Right lobe of liver (tissue), 4 donors: ENCODE data around the gene MTHFR.

Experiments used
- POLR2A ChIP-seq: fragments of 450-650 bp; IDR thresholded peaks from one replicate; pipeline ENCODE4 v1.6.1; 2017; ENCODE audit warnings: antibody characterized with exemption, mild to moderate bottlenecking
- TF ChIP-seq, protein P1 (sequence below), 4 donors: fragments of 200-600 bp in 3 of 4; fragments of 450-650 bp in 1 of 4; IDR thresholded peaks; one replicate each; pipeline versions ENCODE4 v1.5.1 to v1.8.0; 2016 to 2022; ENCODE audit warnings: antibody characterized with exemption in 4 of 4, mild to moderate bottlenecking in 2 of 4
- donor health status: DM: no; HTN: no; CAD: no.
- donor health status: DM: no; HTN: no; CAD: no.
- donor health status: DM: no; HTN: yes; CAD: no.

DNA sequence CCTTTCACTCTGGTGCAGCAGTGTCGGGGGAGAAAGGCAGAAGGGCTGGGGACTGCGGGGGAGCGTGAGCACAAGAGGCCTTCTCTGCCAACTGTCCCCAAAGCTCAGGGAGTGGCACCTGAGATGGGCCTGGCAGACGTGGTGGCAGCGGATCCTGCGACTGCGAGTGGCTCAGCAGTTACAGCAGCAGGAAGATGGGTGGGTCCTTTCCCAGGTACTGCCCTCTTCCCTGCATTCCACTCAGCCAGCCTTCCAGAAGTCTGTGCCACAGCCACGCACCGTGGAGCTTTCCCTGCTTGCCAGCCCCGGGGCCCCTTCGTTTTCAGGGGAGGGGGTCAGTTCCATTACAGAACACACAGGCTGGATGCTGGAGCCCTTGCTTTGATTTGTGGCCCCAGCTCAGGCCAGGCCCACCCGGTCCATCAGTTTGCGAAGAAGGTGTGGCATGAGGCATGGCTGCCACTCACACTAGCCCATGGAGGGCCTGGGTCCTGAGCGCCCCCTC, 17.2 kb downstream of the MTHFR start:
- TF ChIP-seq POLR2A, result no peak
- TF ChIP-seq, protein P1, sequence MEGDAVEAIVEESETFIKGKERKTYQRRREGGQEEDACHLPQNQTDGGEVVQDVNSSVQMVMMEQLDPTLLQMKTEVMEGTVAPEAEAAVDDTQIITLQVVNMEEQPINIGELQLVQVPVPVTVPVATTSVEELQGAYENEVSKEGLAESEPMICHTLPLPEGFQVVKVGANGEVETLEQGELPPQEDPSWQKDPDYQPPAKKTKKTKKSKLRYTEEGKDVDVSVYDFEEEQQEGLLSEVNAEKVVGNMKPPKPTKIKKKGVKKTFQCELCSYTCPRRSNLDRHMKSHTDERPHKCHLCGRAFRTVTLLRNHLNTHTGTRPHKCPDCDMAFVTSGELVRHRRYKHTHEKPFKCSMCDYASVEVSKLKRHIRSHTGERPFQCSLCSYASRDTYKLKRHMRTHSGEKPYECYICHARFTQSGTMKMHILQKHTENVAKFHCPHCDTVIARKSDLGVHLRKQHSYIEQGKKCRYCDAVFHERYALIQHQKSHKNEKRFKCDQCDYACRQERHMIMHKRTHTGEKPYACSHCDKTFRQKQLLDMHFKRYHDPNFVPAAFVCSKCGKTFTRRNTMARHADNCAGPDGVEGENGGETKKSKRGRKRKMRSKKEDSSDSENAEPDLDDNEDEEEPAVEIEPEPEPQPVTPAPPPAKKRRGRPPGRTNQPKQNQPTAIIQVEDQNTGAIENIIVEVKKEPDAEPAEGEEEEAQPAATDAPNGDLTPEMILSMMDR (IDR thresholded peaks at IDR 0.05), result no peak
